Measurements from ENCODE around the gene GDF9.
"Not testable (repeated sequence)": the region's sequence is repeated elsewhere in the genome, so short reads cannot be mapped to it uniquely, and the experiment has no call there.

The GDF9 gene

GRCh38 chr5:132872788-132873118 lies 6.5 kb upstream of the GDF9 start:
- DNase-seq: no peak

DNA sequence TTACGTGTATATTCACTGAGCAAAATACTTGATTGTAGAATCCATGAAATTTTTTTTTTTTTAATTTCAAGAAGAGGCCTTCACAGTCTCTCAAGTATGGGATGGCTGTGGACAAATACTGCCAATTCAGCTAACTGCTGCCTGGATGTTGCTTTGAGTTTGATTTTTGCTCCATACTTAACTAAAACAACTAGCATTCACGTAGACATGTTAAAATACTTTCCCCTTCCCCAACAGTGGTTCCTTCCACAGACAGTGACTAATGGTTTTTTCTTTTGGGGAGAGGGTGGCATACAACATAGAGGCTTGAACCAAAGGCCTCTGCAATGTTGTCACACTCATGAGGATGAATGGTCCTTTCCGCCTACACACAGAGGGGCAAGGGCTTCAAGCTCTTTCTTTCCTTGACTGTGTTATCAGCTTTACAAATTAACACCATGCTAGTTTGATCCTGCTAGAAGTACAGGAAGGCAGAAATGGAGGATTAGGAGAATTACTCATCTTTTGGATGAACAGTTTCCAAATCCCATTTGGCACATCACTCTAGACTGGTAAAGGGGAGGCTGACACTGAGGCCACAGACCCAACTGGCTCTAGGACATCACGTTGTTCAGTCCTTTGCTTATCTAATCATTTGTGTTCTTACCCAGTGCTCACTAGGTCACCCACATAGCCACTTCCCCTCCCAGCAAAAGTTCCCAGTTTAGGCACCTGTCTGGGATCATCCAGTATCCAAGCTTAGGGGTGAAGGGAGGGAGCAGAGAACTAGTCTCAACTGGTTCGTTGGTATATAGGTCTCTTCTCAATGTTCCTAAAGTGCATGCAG lies 5.4 kb upstream of the GDF9 start:
- no peak for DNase-seq

DNA sequence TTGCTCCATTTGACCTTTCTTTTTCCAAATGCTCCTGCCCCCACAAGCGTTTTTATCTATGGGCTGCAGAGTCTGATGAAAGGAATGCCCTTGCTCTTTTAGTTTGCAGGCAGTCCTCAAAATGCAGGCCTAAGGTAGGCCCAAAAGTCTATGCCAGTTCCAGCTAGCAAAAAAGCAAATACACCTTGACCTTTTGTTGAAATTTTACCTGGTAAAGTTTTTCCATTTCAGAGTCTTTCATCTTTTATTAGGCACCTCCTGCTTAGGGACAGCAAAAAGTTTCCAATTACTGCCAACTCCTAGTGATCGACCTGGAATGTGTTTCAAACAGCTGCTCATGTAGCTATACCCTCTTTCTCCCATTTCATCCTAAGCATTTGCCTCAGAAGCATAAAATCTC lies 4.5 kb upstream of the GDF9 start:
- DNase-seq: no peak

GRCh38 chr5:132868754-132869153 lies 2.5 kb upstream of the GDF9 start:
- DNase-seq: no peak

DNA sequence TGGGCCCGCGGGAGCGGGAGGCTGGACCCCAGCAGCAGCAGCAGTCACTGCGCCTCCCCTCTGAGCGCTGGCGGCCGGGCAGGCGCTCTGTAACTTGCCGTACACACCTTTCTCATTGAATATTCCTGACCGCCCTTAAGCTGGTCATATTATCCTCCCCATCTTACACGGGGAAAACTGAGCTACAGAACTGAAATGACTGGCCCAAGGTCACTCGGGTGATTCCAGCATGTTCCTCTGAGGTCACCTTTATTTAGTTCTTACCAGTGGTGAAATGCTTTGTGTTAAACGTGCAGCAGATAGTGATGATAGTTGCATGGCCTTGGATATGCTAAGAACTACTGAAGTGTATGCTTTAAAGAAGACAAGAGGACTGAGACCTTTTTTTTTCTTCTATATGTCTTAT lies 780 bp upstream of the GDF9 start:
- no peak for DNase-seq

DNA sequence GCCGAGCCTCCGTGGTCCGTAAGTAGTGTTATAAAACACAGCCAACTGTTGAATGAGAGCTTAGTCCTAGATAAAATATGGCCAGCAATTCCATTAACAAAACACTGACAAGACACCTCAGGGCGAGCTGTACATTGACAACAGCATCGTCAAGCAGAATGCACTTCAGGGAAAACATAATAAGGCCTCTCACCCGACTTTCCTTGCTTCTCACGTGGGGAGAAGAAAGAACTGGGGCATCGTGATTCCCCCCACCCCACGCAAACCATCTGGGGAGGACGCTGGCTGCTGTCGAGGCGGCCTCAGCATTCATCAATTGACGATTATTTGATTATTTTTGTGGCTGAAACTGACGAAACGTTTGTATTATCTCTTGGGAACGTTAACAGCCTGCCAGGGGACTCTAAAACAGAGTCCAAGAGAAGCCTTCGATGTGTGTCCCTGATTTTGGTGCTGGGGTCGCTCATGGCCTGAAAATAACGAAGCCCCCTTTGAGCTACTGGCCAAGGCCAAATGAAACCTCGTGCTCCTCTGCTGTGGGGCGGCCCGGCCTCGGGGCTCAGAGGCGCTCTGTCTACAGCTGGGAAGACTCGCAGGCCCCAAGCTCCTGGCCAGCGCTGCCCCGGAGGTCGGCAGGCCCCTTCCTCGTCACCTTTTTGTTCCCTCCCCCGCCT lies 464 bp downstream of the GDF9 start:
- no peak for DNase-seq

DNA sequence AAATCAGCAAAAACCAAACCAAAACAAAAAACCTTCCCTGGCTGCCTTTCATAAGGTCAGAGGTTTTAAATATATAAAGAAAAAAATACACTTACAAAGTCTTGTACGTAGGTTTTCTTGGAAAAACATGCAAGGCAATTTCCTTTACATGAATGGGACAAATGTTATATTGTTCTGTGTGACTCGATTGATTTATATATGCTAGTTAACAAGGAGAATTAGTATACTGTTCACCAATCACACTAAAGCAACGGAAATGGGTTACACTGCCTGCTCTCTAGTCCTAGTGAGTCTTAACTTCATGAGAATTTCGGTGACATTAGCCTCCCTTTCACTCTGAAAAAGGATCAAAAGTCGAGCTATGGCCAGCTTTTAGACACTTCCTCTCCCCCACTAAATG lies 5.5 kb downstream of the GDF9 start:
- DNase-seq: no peak

DNA sequence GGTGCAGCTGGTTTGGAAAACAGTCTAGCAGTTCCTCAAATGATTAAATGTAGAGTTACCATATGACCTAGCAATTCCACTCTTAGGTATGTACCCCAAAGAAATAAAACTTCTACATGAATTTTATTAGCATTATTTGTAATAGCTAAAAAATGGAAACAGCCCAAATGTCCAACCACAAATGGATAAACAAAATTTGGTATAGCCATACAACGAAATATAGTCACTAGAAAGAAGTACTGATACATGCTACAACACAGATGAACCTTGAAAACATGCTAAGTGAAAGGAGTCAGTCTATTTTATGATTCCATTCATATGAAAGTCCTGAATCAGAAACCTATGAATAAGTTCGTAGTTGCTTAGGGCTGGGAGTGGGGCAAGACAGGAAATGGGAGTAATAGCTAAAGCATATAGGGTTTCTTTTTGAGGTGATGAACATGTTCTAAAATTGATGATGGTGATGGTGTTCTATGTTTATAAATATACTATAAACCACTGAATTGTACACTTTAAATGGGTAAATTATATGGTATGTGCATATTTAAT lies 6.3 kb downstream of the GDF9 start:
- no peak for DNase-seq

DNA sequence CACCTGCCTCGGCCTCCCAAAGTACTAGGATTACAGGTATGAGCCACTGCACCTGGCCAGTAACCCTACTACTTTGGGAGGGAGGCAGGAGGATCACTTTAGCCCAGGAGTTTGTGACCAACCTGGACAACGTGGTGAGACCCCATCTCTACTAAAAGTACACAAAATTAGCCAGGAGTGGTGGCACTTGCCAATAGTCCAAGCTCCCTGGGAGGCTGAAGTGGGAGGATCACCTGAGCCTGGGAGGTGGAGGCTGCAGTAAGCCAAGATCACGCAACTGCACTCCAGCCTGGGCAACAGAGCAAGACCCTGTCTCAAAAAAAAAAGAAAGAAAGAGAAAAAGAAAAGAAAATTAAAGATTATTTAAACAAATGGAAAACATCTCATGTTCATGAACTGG lies 10.3 kb downstream of the GDF9 start:
- no peak for DNase-seq

- not testable (repeated sequence) for DNase-seq
Measured at GRCh38 chr5:132854992-132855391, 11.3 kb downstream of the GDF9 start.

DNA sequence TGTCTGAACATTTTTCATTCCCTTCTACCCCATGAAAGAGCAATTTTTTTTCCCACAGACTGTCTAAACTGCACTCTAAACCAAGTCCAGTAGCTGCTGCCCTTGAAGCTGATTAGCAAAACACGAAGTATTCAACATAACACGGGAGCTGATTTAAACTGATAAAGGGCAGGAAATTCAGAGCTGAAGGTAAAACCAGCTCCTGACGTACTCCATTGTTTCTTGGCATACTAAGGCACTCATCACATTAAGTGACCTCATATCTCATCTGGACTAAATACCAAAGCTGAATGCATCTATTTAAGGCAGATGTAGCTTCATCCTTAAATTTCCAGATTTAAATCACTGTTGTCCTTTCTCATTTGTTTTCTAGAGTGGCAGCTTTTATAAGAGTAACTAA lies 12.0 kb downstream of the GDF9 start:
- no peak for DNase-seq

GRCh38 chr5:132853790-132854189 lies 12.5 kb downstream of the GDF9 start:
- DNase-seq: no peak

GRCh38 chr5:132853323-132853722 lies 12.9 kb downstream of the GDF9 start:
- DNase-seq: no peak

DNA sequence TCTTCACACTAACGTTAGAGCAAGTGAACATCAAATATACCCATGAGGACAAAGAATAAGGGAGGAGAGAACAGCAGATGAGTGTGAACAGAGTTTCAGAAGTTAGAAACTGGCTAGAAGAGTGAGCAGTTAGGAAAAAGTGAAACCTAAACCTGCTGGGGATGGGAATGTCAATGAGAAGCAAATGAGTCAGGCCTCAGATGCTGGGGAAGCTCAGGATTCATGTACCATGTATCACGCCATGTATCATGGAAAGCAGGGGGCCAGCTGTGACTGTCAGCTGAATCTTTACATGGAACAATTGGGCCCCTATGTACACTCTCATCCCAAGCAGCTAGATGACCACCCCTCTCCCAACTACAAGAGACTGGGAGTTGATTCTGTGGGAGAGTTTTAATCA lies 16.2 kb downstream of the GDF9 start:
- no peak for DNase-seq

- no peak for DNase-seq
Measured at GRCh38 chr5:132849347-132849746, 16.9 kb downstream of the GDF9 start.

DNA sequence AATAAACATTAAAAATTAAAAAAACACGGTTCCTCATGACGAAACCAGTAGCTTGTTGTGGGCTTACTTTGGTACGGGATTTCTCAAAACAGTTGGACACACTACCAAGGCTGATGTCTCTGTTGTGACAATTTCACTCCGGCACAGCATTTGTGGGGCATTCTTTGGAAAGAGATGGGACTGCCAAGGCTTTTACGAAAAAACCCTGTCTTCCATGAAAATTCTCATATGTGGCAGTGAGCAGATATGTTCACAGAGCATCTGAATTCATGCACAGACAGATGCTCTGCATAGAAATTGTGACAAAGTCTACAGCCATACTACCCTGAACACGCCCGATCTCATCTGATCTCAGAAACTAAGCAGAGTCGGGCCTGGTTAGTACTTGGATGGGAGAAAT lies 18.0 kb downstream of the GDF9 start:
- DNase-seq: no peak

- DNase-seq: no peak
Measured at GRCh38 chr5:132841305-132841704, 25.0 kb downstream of the GDF9 start.

DNA sequence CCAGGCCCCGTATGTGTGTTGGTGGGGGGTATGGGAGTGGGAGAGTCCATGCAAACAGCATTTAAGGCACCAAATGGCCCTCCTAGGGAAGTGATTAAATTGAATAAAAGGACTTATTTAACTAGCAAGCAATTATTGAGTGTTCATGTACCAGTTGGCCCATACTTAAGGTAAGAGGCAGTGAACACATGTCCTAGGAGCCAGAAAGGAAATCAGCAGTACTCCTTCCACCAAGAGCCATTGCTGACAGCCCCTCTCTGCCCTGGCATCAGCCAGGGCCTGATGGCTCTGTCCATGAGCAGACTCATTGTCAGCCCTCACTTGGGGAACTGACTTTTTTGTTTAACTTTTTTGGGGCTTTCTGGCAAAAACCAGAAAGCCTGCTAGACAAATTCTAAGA lies 25.4 kb downstream of the GDF9 start:
- DNase-seq: no peak

- DNase-seq: no peak
Measured at GRCh38 chr5:132840313-132840712, 26.0 kb downstream of the GDF9 start.

DNA sequence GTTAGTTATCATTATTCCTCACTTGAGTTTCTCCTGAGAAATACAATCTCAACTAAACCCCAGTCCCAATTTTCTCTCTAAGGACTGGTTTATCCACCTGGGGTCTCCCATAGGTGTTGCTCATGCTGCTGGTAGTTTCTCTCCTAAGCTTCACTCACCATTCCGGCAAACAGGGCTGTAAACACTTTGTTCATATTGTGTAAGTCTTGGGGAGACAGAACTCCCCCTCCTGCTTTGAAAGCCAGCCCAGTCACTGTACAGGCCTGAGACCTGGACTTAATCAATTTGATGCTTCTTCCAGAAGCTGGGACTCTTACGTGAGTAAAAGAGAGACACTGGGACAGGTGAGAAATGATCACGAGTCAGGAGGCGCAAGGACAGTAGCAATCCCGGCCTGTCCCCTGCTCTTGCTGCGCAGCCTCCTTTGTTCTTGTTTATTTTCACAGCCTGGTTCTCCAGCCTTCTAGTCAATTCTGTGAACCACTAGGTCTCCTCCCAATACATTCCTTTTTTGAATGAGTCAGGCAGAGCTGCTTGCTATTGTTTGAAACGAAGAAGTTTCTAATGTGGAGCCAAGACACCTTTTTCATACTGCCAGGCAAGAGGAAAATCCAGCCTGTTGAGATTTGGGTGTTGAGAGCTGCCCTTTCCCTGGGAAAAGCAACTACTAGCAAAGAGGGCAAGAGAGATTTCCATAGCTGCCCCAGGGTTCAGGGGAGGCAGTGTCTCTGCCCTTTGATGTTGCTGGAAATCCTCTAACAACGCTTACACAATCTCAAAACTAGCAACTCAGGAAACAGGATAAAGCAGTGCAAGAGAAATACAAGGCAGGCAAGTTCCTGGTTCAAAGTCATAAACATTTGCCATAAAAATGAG lies 26.6 kb downstream of the GDF9 start:
- no peak for DNase-seq

GRCh38 chr5:132838516-132839282 lies 27.6 kb downstream of the GDF9 start:
- no peak for DNase-seq

DNA sequence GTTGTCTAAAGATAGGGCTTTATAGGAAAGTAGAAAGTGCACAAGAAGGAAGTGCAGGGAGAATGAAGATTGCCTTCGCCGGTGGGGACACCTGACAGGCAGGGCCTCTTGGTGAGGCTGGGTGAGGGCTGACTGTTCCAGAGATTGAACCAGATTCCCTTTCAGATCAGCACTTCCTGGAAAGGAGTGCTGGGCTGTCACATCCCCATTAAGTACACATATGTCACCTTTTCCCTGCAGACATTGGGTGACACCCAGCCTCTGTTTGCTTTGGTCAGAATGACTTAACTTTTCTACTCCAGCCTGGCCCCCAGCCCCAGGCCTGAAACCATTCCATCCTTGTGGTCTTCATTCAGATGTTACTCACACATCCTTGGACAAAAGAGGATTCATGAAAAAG lies 28.4 kb downstream of the GDF9 start:
- no peak for DNase-seq

DNA sequence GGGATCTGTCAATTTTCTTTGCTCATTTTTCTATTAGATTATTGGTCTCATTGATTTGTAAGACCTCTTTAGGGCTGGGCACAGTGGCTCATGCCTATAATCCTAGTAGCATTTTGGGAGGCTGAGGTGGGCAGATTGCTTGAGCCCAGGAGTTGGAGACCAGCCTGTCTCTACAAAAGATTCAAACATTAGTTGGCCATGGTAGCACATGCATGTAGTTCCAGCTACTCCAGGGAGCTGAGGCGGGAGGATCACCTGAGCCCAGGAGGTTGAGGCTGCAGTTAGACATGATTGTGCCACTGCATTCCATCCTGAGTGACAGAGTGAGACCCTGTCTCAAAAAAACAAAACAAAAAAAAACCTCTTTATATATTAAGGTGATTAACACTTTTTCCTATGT lies 29.4 kb downstream of the GDF9 start:
- DNase-seq: no peak
